Gastrocnemius medialis (tissue), 4 donors: ENCODE results near the gene ANKRD62.

Experiments
- CTCF ChIP-seq, 5 experiments: fragments of 450-650 bp in 3 of 5; fragments of 200-600 bp in 2 of 5; sonication (generic) in 2 of 5; IDR thresholded peaks in 4 of 5; conservative IDR thresholded peaks in 1 of 5; 1 replicate in 4 of 5; 2 replicates in 1 of 5; pipeline ENCODE4 v1.5.1; 2016 to 2019; ENCODE audit warnings: antibody characterized with exemption in 5 of 5, mild to moderate bottlenecking in 3 of 5, moderate library complexity in 3 of 5
- POLR2A ChIP-seq, 2 donors: fragments of 450-650 bp; IDR thresholded peaks; one replicate each; pipeline ENCODE4 v1.6.1; 2017; ENCODE audit warnings: antibody characterized with exemption in 2 of 2, mild to moderate bottlenecking in 2 of 2, moderate library complexity in 2 of 2

- TF ChIP-seq CTCF (IDR thresholded peaks at IDR 0.05 in 4 of 5, conservative IDR thresholded peaks at IDR 0.05 in 1 of 5) (no peak), POLR2A (IDR thresholded peaks at IDR 0.05) (no peak)
These were observed 24.7 kb upstream of the ANKRD62 start for GRCh38 chr18:12068950-12069320.
